IPS-18c (cell line): Measurements from ENCODE around the gene ARHGAP44.
"Not testable (repeated sequence)": the region's sequence is repeated elsewhere in the genome, so short reads cannot be mapped to it uniquely, and the experiment has no call there.

Source experiments
- H3K4me3 ChIP-seq: 2 replicates; pipeline ENCODE4 v1.7.0; 2013; ENCODE audit warnings: low read depth, mild to moderate bottlenecking, low read length, moderate library complexity; ENCODE audit not compliant: insufficient read depth
- H3K9me3 ChIP-seq: one replicate; pipeline ENCODE4 v1.6.1; 2013; ENCODE audit warnings: mild to moderate bottlenecking, low read length, moderate library complexity; ENCODE audit not compliant: control insufficient read depth, insufficient read depth

The ARHGAP44 gene

DNA sequence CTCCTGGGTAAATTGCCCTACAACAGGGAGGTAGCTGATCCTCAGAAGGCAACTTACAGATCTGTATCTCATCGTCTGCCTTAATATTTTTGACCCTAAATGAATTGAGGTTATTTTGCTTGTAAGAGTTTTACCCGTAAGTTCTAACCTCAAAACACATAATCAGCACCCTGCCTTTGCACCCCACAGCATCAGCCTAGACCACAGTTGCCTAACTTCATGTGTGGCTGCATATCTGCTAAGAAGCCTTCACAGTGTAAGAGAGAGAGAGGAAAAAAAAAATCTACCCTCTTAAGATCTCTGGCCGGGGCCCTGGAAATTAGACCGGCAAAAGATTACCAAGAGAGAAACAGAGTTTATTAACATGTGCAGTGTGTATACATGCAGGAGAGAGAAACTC is 76.9 kb downstream of the ARHGAP44 start:
- H3K4me3 ChIP-seq, result no peak overlapping the region
- H3K9me3 ChIP-seq, result peaks cover 2% of the 10 kb centered on the region

DNA sequence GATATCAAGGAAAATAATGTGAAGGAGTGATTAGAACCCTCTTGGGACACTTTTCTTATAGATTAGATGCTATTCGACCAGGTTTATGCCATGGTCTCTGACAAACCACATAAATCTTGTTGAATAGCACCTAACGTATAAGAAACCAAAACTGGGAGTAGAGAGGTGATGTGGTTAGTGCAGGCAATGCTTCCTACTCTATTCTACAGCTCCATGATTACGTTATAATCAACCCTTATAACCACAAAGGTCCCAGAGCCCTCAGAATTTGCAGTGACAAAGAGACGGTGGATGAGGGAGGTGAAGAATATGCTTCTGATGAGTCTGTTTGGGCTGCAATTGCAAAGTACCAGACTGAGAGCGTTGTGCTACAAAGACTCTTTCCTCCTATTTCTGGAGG is 78.4 kb downstream of the ARHGAP44 start:
- peaks cover 2% of the 10 kb centered on the region for H3K9me3 ChIP-seq
- no peak overlapping the region for H3K4me3 ChIP-seq

DNA sequence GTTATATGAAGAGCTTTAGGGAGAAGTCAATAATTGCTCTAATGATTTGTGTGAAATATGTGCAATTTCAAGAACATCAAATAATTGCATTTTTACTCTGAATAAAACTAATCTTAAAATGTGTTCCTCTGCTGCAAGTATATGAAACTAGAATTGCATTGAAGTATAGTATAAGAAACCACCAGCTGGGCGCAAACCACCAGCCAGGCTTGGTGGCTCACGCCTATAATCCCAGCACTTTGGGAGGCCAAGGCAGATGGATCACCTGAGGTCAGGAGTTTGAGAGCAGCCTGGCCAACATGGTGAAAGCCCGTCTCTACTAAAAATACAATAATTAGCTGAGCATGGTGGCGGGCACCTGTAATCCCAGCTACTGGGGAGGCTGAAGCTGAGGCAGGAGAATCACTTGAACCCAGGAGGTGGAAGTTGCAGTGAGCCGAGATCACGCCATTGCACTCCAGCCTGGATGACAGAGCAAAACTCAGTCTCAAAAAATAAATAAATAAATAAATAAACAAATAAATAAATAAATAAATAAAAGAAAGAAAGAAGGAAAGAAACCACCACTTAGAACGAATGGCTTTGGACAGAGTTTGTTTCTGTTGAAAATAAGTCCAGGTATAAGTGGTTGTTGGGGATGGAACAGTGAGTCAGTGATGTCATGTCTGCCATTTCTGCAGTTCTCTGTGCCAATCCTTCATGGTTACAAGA is 84.3 kb downstream of the ARHGAP44 start:
- not testable (repeated sequence) for H3K9me3 ChIP-seq, H3K4me3 ChIP-seq

DNA sequence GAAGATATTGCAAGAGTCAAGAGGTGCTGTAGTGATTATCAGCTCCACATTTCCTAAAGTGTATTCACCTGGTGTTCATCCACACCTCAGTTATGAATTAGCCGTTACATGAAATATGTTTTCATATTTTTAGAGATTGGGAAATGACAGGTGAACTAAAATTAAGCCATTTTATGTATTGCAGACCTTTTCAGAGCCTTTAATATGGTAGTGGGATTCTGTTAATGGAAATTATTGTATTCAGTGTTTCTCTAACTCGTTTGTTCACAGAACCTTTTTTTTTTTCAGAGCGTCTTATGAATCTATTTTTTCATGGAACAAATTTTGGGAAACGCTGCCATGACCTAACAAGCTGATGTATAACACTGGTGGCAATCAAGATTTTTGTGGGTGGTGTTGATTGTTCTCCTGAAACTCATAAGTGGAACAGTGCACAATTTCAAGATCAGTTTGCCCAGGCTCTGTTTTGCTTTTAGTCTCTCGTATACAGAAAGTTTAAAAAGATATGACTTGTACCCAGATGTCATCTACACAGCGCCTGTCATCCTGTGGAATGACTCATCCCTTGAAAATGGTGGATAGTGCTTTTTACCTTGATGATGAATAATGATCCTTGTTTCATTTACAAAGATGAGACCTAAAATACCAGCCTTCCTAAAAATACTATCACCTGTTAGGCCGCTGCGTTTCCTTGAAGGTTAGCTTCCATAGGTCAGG is 88.8 kb downstream of the ARHGAP44 start:
- H3K9me3 ChIP-seq, result no peaks in the 10 kb centered on the region
- H3K4me3 ChIP-seq, result no peak overlapping the region

DNA sequence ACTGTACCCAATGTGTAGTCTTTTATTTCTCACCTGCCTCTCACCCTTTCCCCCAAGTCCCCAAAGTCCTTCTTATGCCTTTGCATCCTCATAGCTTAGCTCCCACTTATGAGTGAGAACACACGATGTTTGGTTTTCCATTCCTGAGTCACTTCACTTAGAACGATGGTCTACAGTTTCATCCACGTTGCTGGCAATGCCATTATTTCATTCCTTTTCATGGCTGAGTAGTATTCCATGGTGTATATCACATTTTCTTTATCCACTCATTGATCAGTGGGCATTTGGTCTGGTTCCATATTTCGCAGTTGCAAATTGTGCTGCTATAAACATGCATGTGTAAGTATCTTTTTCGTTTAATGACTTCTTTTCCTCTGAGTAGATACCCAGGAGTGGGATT is 89.8 kb downstream of the ARHGAP44 start:
- not testable (repeated sequence) for H3K9me3 ChIP-seq, H3K4me3 ChIP-seq

DNA sequence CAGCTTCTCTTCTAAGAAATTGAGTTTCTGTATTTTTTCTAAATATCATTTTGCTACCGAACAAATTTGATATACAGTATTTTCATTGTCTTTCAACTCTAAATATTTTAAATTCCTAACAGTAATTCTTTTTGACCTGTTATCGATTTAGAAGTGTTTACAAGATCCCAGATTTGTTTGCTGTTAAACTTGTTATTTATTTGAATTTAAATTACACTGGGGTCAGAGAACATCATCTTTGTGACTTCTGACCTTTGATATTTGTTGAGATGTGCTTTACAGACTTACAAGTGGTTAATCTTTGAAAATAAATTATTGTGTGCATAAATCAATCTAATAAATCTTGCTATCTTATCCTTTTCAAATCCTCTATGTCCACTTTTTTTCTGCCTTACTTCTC is 94.2 kb downstream of the ARHGAP44 start:
- Histone ChIP-seq H3K9me3 (no peaks in the 10 kb centered on the region), H3K4me3 (no peak overlapping the region)

DNA sequence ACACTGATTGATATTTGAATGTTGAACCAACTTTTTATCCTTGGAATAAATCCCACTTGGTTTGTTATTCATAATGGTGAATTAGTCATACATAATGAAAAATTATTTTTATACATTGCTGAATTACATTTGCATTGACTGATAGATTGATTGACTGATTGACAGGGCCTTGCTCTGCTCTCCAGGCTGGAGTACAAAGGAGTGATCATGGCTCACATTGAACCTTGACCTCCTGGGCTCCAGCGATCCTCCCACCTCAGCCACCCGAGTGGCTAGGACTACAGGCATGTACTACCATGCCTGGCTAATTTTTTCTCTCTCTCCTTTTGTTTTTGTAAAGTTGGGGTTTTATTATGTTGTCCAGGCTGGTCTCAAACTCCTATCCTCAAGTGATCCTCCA is 97.8 kb downstream of the ARHGAP44 start:
- H3K4me3 ChIP-seq, result no peak overlapping the region
- H3K9me3 ChIP-seq, result peaks cover 5% of the 10 kb centered on the region

DNA sequence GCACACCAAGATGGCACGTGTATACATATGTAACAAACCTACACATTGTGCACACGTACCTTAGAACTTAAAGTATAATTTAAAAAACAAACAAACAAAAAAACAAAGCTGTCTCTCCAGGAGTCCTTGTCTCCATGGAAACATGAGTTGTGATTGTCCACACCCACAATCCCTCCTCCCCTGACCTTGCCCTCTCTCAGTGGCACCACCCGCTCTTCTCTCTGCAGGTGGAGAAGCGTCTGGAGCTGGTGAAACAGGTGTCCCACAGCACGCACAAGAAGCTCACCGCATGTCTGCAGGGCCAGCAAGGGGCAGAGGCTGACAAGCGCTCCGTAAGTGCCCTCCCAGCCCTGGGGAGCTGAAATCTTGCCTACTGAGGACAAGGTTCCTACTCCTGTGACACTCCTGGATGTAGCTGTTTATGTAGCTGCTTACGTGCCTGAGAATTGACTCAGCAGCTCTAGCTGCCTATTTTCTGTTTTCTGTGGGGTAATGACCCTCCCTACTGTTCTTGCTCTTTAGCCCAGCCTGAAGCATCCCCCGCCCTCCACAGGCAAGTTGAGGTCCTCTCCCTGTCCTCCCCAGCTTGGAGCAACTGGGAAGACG is 107.0 kb downstream of the ARHGAP44 start:
- peaks cover 6% of the 10 kb centered on the region for H3K9me3 ChIP-seq
- no peak overlapping the region for H3K4me3 ChIP-seq

DNA sequence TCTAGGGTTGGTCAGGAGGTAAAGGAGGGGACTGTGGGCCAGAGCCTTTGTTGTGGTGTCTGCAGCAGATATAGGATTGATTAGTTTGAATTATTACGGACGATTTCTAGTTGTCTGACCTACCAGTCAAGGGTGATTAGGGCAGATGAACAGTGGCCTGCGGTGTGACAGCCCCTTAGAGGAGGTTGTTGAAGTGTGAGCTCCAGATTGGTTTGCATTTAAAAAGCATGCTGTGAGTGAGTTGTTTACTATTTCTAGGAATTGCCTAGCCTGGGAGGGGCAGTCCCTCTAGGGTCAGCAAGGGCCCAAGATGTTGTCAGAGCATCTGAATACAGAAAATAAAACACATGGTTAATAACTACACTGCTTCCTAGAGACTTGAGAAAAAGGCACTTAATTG is 108.8 kb downstream of the ARHGAP44 start:
- Histone ChIP-seq H3K9me3 (peaks cover 2% of the 10 kb centered on the region), H3K4me3 (peak overlapping the region; percentile 15; the same call in 1 of the 2 replicates)

DNA sequence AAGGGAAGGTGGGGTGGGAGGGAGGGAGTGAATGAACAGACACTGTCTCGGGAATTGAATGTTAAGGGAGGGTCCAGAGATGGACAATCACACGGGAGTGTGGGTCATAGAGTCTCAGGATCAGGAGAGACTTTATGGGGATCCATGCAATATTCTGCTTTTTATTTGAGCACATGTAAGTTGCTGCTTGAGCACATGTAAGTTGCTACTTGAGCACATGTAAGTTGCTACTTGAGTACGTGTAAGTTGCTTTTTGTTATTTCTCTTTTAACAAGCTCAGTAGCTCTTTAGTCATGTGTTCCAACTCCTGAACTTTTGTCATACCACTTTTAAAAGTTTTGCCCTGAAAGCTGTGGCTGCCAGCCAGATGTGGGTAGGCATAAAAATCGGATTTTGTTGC is 110.3 kb downstream of the ARHGAP44 start:
- peaks cover 2% of the 10 kb centered on the region for H3K9me3 ChIP-seq
- no peak overlapping the region for H3K4me3 ChIP-seq

DNA sequence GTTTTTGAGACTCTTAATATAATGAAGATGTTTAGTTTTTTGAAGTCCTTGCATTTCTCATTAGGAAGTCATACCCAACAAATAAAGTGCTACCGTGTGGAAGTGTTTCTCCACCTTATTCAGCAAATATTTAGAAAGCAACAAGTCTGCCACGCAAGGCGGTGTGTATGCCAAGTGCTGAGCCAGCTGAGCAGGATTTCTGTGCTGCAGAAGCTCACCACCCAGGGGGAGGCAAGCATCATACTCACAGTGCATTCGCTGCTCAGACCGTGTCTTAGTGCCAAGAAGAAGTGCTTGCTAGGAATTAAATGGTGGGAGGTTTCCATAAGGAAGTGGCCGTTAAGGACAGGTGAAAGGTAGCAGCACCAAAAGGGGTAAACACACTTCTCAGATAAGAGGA is 111.2 kb downstream of the ARHGAP44 start:
- H3K9me3 ChIP-seq, result peaks cover 2% of the 10 kb centered on the region
- H3K4me3 ChIP-seq, result no peak overlapping the region

DNA sequence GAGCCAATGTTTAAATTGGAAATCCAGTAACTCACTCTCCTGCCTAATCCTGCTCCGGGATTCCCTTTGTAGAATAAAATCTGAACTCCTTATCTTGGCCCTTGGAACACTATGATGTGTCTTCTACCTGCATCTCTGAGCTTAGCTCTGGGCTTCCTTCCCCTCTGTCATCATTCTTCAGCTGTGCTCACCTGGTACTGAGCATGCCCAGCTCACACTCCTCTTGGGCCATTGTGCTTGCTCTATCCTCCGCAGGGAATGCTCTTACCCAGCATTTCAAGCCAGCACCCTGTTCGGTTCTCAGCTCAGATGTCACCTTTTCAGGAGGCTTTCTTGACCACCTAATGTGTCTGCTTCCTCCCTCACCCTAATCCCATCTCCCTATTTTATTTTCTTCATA is 112.7 kb downstream of the ARHGAP44 start:
- peaks cover 2% of the 10 kb centered on the region for H3K9me3 ChIP-seq

DNA sequence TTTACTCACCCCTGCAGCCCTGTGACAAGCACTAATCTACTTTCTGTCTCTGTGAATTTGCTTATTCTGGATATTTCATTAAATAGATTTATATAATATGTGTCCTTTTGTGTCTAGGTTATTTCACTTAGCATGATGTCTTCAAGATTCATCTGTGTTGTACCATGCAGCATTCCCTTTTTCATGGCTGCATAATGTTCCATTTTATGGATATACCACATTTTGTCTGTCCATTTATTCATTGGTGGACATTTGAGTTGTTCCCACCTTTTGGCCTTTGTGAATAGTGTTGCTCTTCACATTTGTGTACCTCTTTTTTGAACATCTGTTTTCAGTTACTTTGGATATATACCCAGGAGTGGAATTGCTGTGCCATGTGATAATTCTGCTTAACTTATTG is 118.2 kb downstream of the ARHGAP44 start:
- H3K9me3 ChIP-seq, result no peaks in the 10 kb centered on the region
- no peak overlapping the region for H3K4me3 ChIP-seq

More for the DNA sequence above, 112.7 kb downstream of the ARHGAP44 start:
- no peak overlapping the region for H3K4me3 ChIP-seq

DNA sequence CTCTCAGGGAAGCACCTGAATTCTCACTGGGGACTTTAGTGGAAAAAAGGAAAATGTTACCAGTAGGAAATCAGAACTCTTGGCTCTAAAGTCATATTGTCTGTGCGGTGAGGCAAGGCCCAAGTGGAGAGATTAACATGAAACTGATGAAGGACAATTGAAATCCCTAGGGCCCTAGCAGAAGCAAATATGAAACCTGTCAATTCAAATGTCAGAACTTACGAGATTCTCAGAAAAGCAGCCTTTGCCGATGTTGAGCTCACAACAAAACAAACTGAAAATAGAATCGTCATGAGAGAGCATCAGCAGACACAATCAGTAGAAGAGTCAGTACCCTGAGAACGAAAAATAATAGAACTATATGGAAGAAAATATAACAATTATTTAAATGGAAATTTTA is 119.7 kb downstream of the ARHGAP44 start:
- H3K9me3 ChIP-seq, result no peaks in the 10 kb centered on the region
- H3K4me3 ChIP-seq, result no peak overlapping the region

DNA sequence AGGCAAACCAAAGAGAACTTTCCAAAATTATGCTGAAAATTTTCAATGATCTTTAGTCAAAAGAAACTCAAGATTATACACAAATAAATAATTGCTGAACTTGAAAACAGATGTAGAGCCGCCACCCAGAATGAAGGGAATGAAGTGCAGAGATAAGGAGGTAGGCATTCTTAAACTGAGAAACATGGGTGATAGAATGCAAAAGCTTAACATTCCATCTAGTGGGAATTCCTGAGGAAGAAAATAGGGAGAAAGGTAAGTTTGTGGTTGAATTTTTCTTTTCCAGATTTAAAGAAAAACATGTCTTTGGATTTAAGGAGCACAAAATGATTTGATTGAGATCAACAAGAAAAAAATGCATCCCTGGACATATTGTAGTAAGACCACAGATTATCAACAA is 120.2 kb downstream of the ARHGAP44 start:
- Histone ChIP-seq H3K9me3 (no peaks in the 10 kb centered on the region), H3K4me3 (no peak overlapping the region)

DNA sequence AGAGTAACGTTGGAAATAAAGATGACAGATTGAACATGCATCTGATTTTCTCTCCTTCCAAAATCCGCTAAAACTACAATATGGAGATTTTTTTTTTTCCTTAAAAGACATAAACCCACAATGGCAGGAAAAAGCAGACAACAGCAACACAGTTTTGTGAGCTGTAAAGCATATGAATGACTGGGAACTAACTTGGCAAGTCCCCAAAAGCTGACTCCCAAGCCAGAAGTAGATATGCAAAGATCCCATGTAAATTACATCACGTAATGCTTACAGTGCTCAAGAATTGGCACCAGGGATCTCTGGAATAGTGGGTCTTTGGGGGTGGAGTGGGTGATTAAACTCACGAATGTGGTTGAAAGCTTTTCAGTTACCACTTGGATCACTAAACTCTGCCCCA is 121.9 kb downstream of the ARHGAP44 start:
- H3K9me3 ChIP-seq, result no peaks in the 10 kb centered on the region
- H3K4me3 ChIP-seq, result no peak overlapping the region

DNA sequence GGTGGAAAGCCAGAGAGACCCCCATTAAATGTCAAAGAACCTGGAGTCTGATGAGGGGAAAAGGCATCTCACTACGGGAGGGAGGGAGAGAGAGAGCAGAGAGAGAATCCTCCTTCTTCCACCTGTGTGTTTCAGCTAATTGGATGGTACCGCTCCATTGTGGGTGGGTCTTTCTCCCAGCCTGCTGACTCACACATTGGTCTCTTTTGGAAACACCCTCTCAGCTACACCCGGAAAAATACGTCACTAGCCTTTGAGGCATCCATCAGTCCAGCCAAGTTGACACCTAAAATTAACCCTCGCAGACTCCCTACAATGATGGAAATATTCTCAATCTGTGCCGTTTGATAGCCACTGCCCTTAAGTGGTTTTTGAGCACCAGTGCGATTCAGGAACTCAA is 128.1 kb downstream of the ARHGAP44 start:
- Histone ChIP-seq H3K9me3 (no peaks in the 10 kb centered on the region), H3K4me3 (no peak overlapping the region)

DNA sequence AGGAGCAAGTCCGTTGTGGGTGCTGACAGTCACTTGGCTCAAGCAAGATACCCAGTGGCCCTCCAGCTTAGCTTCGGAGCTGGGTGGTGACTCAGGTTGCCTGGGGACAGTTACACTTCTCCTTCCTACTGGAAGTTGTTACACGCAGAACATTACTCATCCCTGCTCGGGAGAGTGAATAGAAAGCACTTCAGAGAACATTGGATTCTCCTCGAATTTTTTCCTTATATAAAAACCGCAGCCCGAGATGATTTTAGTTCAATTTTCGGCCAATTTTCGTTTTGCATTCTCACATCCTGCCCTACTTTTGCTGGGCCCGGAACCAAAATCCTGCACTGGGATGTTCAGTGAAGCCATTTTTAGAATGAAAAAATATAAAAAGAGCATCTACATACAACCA is 128.8 kb downstream of the ARHGAP44 start:
- no peaks in the 10 kb centered on the region for H3K9me3 ChIP-seq
- H3K4me3 ChIP-seq, result no peak overlapping the region
